NCI-H2081 (cell line): ENCODE measurements around the gene CACNA1S.
A peak's percentile ranks its signal among the peaks of the same experiment; 100 is the strongest.

Experiments
- DNase-seq, 2 experiments: peaks; one replicate each; lab custom pipeline; 2025; lab: John Stamatoyannopoulos, UW

CACNA1S gene

GRCh38 chr1:201112173-201112731 is at the start of gene CACNA1S:
Gene CACNA1S (minus strand): TSS chr1:201112426. CDS start chr1:201112339, 87 bp downstream.
- no peak for DNase-seq

DNA sequence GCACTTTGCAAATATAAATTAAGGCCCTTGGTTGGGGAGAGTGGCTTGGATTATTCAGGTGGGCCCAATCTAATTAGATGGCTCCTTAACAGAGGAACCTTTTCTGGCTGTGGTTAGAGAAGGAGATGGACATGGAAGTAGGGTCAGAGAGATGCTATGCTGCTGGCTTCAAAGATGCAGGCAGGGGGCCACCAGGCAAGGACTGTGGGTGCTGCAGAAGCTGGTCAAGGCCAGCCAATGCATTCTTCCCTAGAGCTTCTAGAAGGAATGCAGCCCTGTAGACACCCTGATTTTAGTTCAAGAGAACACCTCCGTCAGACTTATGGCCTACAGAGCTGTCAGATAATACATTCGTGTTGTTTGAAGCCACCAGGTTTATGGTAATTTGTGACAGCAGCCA is 45.7 kb upstream of the CACNA1S start:
- DNase-seq = no peak

- DNase-seq = no peak
Measured at GRCh38 chr1:201156819-201157218, 44.6 kb upstream of the CACNA1S start.

DNA sequence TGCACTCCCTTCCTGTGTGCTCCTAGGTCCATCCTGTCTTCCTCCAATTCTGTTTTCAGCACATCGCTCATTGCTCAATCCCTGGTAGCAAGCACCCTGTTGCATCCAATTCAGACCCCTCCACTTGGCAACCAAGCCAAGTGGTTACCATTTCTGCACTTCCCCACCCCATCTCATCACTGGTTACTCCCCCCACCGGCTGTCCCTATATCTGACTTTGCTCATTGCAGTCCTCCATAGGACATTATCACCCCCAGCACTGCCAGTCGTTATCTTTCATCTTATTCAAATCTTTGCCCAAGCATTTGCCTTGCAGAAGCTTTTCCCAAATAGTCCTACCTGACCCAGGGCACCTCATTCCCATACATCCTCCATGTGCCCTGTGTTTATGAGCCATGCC is 44.1 kb upstream of the CACNA1S start:
- DNase-seq = no peak

- no peak for DNase-seq
Measured at GRCh38 chr1:201155354-201155753, 43.1 kb upstream of the CACNA1S start.

DNA sequence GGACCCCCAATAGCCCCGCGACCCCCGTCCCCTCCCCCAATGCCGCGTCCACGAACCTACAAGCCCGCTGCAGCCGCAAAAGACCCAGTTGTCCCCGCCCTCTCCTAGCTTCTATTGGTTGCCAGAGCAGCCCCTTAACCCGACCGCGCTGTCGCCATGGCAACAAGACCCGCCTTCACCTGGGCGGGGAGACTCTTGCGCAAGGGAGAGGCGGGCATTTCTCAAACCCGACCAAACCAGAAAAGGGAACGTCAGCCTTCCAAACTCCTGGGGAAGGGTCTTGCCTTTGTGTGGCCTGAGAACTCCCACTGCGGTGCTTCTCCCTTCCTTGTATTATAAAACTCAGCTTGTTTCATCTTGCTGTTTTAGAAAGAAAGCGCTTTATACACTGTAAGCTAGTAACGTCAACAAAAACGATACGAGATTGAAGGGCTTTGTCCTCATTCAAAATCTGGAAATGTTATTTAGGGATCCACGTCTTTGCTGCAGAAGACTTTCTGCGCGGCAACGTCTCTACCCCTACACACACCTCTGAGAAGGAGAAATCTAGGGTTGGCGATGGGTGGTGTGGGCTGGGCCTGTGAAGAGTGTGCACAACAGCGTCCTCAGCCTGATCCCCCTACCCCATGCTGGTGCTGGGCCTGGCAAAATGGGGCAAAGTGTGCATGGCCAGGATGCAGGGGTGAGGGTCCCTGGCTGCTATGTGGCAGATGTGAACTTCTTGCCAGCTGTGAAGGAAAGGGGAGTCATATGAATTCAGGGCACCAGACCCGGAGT is 42.4 kb upstream of the CACNA1S start, which contains the start of gene TMEM9:
TSS of gene TMEM9 (minus strand) at position 86 of the 777 bp plus-strand sequence. CDS start 551 bp downstream, outside the sequence.
- DNase-seq = peak; percentile 98 to 99

DNA sequence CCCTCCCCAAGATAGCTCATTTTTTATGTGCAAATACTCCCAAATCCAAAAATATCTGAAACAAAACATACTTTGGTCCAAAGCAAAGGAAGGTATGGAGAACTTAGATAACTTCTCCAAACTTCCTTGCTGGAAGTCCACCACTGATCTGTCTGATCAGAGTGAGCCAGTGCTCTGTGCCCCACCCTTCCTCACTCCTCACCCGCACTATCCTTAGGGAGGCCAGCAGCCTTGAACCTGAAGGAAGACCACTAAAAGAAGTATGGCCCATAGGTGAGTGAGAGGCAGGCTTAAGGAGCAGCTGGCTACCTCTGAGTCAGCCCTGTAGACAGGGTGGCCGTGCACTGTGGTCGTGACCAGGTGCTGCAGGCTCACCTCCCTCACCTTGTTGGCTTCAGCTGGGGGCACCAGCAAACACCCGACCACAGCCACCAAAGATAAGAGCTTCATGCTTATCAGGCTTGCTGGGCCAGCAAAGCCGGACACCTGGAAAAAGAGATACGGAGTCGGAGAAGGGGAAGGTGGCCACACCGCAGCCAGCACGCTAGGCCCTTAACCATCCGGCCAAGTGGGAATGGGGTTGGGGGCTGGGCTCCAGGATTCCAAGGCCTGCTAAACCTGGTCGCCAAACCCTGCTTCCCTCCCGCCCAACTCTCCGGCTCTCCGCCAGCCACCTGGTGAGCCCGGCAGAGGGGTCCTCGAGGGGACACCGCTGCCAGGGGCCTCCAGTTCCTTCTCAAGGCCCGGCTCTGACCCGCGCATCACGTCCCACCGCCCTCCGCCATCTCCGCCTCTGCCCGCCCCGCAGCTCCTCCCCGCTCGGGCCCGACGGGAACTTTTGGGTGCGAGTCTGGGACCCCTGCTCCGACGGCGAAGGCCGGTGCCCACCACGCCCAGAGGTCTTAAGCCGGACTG is 41.5 kb upstream of the CACNA1S start:
- peak; percentile 59 to 69 for DNase-seq

- DNase-seq = peak; percentile 45 to 57
Measured at GRCh38 chr1:201149400-201149799, 37.2 kb upstream of the CACNA1S start.

GRCh38 chr1:201147396-201148015 is 35.3 kb upstream of the CACNA1S start:
- DNase-seq = no peak

- no peak for DNase-seq
Measured at GRCh38 chr1:201146626-201147390, 34.6 kb upstream of the CACNA1S start.

DNA sequence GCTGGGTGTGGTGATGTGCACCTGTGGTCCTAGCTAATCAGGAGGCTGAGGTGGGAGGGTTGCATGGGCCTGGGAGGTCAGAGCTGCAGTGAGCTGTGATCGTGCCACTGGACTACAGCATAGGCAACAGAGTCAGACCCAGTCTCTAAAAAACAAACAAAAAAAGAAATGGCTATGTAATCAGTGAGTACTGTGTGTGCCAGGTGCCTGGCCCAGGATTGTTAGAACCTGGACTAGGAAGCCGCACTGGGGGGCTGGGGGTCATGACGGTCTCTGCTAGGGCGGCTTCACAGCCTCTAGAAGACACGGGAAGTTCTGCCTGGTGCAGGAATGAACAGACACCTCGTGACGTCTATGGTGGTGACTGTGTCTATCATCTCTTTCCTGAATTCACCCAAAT is 33.6 kb upstream of the CACNA1S start:
- DNase-seq = no peak

DNA sequence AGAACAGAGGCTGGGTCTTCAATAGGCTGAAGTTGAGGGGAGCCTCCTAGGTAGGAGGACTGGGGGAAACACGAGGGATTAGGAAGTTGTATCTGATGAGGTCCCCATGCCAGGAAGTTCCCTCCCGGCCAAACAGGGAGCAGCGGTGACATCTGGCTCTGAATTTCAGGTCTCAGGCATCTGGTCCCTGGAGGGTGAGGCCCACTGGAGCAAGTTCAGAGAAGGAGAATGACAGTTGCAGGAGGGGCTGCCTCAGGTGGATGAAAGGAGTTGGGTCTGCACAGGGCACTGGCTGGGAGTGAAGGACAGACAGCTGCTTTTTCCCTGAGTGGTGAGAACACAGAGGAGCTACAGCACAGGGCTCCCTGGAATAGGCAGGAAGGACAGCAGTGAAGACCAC is 32.9 kb upstream of the CACNA1S start:
- no peak for DNase-seq

GRCh38 chr1:201144701-201145100 is 32.5 kb upstream of the CACNA1S start:
- DNase-seq = no peak

DNA sequence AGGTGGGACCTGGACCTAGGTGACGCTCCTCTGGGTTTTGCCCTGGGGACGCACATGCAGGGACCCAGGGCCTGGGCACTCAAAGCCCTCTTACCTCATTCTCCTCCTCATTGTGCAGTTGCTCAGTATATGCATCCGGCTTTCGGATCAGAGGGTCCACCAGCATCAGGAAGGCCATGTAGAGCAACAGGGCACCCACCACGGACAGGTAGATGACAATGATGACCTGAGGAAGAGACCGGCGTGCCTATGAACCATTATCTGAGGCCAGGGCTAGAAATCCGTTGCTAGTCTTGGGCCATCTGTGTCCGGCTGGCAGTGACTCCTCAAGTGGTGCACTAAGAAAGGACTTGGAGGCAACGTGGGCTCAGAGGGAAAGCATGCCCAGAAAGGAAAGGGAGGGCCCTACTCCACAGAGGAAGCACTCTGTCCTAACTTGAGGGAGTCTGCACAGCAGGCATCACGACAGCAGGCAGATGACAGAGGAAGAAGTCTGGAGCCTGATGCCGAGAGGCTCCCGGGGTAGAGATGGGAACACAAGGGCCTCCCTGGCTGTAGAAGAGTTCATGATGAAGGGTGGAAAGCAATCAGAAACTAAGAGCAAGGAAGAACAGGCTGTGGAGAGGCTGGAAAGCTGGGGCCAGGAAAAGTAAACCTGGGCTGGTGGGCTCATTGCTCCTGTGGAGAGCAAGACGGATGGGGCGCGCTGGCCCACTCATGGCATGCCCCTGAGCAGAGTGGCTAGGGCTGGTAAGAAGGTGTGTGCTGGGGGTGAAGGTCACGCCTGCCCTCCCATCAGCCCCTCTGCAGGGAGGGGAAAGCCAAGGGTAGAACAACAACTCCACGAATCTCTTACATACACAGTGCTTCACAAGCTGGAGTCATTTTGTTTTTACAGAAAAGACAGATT is 31.8 kb upstream of the CACNA1S start:
- DNase-seq = no peak

DNA sequence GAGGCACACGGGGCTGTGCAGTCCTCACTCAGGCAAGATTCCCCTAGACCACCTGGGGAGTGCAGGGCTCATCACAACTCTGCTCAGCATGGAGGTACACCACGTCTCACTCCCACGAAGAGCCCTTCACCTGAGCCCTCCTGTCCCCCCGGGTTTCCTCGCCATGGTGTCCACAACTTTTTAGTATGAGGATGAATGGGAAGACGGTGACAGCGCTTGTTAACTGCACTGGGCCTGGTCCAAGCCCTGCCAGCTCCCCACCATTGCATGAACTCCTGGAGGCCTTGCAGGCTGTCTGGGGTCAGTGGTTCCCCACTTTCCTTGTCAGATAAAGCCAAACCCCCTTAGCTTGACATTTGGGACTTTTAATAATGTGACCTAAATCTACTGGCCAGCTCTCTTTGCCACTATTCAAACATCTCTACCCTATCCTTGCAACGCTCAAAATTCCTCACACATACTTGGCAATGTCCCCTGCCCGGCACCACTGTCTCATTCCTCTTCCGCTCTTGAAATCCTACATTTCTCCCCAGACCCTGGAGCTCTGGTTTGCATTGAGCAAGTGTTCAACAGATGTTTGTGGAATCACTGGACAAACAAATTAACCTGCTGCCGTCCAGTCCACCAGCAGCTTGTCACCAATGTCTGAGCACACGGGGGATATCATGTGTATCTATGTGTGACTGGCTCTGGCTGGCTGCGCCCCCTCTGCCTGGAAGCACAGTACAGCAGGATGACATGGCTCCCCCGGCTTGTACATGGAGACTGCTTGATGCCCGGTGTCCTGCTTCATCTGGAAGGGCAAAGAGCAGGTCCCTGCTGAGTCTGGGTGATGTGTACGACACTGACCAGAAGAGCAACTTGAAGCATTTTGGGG is 30.9 kb upstream of the CACNA1S start:
- DNase-seq = no peak

DNA sequence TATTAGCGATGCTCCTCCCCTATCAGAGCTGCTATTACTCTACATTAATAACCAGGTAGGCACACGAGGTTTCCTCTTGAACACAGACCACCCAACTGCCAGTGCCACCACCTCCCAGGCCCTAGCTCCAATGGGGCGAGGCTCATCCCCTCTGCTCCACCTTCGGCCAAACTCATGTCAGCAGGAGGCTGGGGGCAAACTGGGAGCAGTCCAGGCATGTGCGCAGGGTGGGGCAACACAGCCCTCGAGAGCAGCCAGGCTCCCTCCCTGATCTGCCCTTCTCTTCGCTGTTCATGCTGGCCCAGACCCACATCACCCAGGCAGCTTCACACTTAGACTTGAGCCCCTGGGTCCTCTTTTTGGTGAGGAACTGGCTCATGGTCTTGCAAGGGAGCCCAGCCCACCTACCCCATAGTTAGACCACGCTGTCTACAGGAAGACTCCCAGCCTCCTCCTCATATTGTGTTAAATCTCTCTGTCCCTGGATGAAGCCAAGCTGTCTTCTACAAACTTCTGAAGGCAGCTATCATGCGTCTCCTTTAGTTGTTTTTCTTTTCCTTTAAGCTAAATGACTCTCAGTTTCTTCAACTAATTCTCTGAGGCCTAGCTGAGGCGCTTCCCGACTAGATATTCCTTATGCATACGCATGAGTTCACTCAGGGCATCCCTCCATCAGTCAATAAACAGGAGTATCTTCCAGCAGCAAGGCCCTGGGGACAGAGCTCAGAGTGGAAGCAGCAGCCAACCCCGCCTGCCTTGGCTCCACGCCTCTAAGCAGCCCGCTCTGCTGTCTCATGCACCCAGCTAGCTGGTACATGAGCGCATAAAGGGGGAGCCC is 30.0 kb upstream of the CACNA1S start:
- DNase-seq = no peak

- no peak for DNase-seq
Measured at GRCh38 chr1:201141418-201141817, 29.2 kb upstream of the CACNA1S start.

DNA sequence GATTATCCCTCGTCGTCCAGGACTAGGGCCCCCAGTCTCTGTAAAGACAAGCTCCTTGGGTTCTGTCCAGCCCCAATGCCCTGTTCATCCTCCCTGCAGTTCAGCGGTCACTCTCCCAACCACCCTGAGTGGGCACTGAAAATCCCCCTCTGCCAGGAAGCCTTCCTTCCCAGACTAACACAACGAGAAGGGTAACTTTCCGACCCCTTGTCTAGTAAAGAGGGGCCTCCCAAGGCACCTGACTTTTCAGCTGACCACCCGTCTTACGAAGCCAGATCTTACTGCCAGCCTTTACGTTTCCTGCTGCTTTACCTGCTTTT is 28.7 kb upstream of the CACNA1S start:
- DNase-seq = no peak
